ENCODE results near the gene ZNF541. TPM values are rescaled to one million over a fixed set of nuclear protein-coding genes. Genes with fewer than 3 reads are reported as not detected.

The ZNF541 gene
- total RNA-seq, 2 donors from 2014 or later, result not detected

- no peak overlapping the region for H3K27ac ChIP-seq (ENCODE audit: low read depth, low read length)
- H3K9ac ChIP-seq (ENCODE audit: extremely low read depth, low read length, poor library complexity, severe bottlenecking), result no peak overlapping the region
- no peak overlapping the region for H3K4me3 ChIP-seq (ENCODE audit: low read length)
- Mint-ChIP-seq H3K36me3 (ENCODE audit: low read depth) (no peaks in the 10 kb centered on the region), H3K27ac (no peak overlapping the region), H3K4me1 (no peaks in the 10 kb centered on the region), H3K4me3 (no peak overlapping the region), H3K27me3 (ENCODE audit: insufficient read depth) (peaks cover 2% of the 10 kb centered on the region), H3K9me3 (no peaks in the 10 kb centered on the region)
- WGBS, 2 experiments (ENCODE audit: insufficient coverage in 1 of 2, insufficient read length in 1 of 2), result 84 to 90% methylated on average over 6 to 16 of the region's 16 CpGs
- no peaks in the 10 kb centered on the region for H3K9me3 ChIP-seq (ENCODE audit: control insufficient read depth, low read length)
- TF ChIP-seq CTCF (conservative IDR thresholded peaks at IDR 0.05), result no peak
- no peak for DNase-seq
- no peaks in the 10 kb centered on the region for H3K4me1 ChIP-seq (ENCODE audit: control insufficient read depth, insufficient read depth, low read length)
- H3K27me3 ChIP-seq (ENCODE audit: control insufficient read depth, insufficient read depth, low read length, poor library complexity, severe bottlenecking), result no peaks in the 10 kb centered on the region
- H3K36me3 ChIP-seq (ENCODE audit: control insufficient read depth, insufficient read depth, low read length), result no peaks in the 10 kb centered on the region
Observed at GRCh38 chr19:47529018-47529742, 43.8 kb downstream of the ZNF541 start.

DNA sequence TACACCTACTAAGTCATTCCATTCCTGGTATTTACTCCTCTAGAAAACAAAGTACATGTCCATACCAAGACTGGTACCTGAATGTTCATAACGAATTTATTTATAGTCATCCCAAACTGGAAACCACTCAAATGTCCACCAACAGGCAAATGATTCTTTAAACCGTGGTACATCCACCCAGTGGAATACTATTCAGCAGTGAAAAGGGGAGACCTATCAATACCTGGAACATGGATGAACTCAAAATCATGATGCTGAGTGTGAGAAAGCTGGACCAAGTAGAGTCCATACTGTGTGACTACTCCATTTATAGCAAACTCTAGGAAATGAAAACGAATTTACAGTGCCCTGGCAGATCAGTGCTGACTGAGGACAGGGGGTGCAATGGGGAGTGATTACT is 46.1 kb downstream of the ZNF541 start:
- 80 to 91% methylated on average over 3 of the region's 3 CpGs for WGBS, 2 experiments (ENCODE audit: insufficient coverage in 1 of 2, insufficient read length in 1 of 2)
- no peaks in the 10 kb centered on the region for H3K36me3 ChIP-seq (ENCODE audit: control insufficient read depth, insufficient read depth, low read length)
- no peak overlapping the region for H3K9ac ChIP-seq (ENCODE audit: extremely low read depth, low read length, poor library complexity, severe bottlenecking)
- no peak for TF ChIP-seq CTCF (conservative IDR thresholded peaks at IDR 0.05)
- no peak overlapping the region for H3K4me3 ChIP-seq (ENCODE audit: low read length)
- H3K27ac Mint-ChIP-seq, result no peak overlapping the region
- H3K36me3 Mint-ChIP-seq (ENCODE audit: low read depth), result no peaks in the 10 kb centered on the region
- no peak overlapping the region for H3K27ac ChIP-seq (ENCODE audit: low read depth, low read length)
- H3K9me3 ChIP-seq (ENCODE audit: control insufficient read depth, low read length), result no peaks in the 10 kb centered on the region
- H3K4me1 Mint-ChIP-seq, result peaks cover 1% of the 10 kb centered on the region
- no peaks in the 10 kb centered on the region for H3K4me1 ChIP-seq (ENCODE audit: control insufficient read depth, insufficient read depth, low read length)
- no peak for DNase-seq
- no peak overlapping the region for H3K4me3 Mint-ChIP-seq
- no peaks in the 10 kb centered on the region for H3K9me3 Mint-ChIP-seq
- no peaks in the 10 kb centered on the region for H3K27me3 Mint-ChIP-seq (ENCODE audit: insufficient read depth)
- no peaks in the 10 kb centered on the region for H3K27me3 ChIP-seq (ENCODE audit: control insufficient read depth, insufficient read depth, low read length, poor library complexity, severe bottlenecking)

DNA sequence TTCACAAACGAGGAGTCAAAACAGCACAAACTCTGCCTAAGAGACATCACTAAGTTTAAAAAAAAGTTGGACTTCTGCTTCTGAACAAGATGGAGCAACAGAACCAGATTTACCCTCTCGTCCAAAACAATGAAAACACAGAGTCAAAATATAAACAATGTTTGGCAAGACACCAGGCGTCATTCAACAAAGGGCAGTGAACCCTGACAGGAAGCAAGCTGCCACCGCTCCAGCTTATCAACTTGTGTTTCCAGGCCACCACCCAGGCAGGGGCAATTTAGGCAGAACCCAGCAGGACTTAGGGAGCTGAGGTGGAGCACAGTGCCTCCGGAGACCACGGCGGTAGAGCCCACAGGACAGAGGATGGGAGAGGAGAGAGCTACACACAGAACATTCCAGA is 49.5 kb downstream of the ZNF541 start:
- no peak overlapping the region for H3K4me3 ChIP-seq (ENCODE audit: low read length)
- no peaks in the 10 kb centered on the region for H3K9me3 Mint-ChIP-seq
- DNase-seq, result no peak
- no peak for TF ChIP-seq CTCF (conservative IDR thresholded peaks at IDR 0.05)
- no peaks in the 10 kb centered on the region for H3K36me3 Mint-ChIP-seq (ENCODE audit: low read depth)
- peaks cover 8% of the 10 kb centered on the region for H3K4me1 ChIP-seq (ENCODE audit: control insufficient read depth, insufficient read depth, low read length)
- WGBS, 2 experiments (ENCODE audit: insufficient coverage in 1 of 2, insufficient read length in 1 of 2), result 82 to 86% methylated on average over 2 to 7 of the region's 7 CpGs
- H3K9me3 ChIP-seq (ENCODE audit: control insufficient read depth, low read length), result no peaks in the 10 kb centered on the region
- H3K27ac Mint-ChIP-seq, result no peak overlapping the region
- no peaks in the 10 kb centered on the region for H3K27me3 Mint-ChIP-seq (ENCODE audit: insufficient read depth)
- no peak overlapping the region for H3K9ac ChIP-seq (ENCODE audit: extremely low read depth, low read length, poor library complexity, severe bottlenecking)
- H3K27ac ChIP-seq (ENCODE audit: low read depth, low read length), result no peak overlapping the region
- no peak overlapping the region for H3K4me3 Mint-ChIP-seq
- no peaks in the 10 kb centered on the region for H3K36me3 ChIP-seq (ENCODE audit: control insufficient read depth, insufficient read depth, low read length)
- no peaks in the 10 kb centered on the region for H3K27me3 ChIP-seq (ENCODE audit: control insufficient read depth, insufficient read depth, low read length, poor library complexity, severe bottlenecking)
- peaks cover 22% of the 10 kb centered on the region for H3K4me1 Mint-ChIP-seq

Other genes starting within 250 kb of the ZNF541 start
- gene C5AR2, start 241.0 kb downstream of the ZNF541 start, total RNA-seq, result not detected
- gene DHX34, start 223.8 kb downstream of the ZNF541 start, total RNA-seq, result 10 to 100 TPM; 36.9 to 43.9 TPM
- 100 to 1,000 TPM in 1 of 2 donors, 10 to 100 TPM in 1; 47.7 to 132 TPM for gene MEIS3, start 153.6 kb downstream of the ZNF541 start, total RNA-seq
- gene SLC8A2, start 101.3 kb downstream of the ZNF541 start, total RNA-seq, result 1 to 10 TPM; 2.5 to 3.6 TPM
- 10 to 100 TPM; 14.7 to 22.9 TPM for gene KPTN, start 88.9 kb downstream of the ZNF541 start, total RNA-seq
- 10 to 100 TPM; 66.0 to 73.9 TPM for gene NAPA, start 58.1 kb downstream of the ZNF541 start, total RNA-seq
- 10 to 100 TPM; 30.0 to 30.1 TPM for gene BICRA, start 36.0 kb upstream of the ZNF541 start, total RNA-seq
- 1 to 10 TPM; 5.5 to 8.4 TPM for gene EHD2, start 140.3 kb upstream of the ZNF541 start, total RNA-seq
- gene NOP53, start 172.4 kb upstream of the ZNF541 start, total RNA-seq, result 100 to 1,000 TPM; 190 to 258 TPM
- gene SELENOW, start 205.6 kb upstream of the ZNF541 start, total RNA-seq, result 100 to 1,000 TPM; 404 to 410 TPM
- not detected for gene TPRX1, start 231.4 kb upstream of the ZNF541 start, total RNA-seq
- gene CRX, start 248.8 kb upstream of the ZNF541 start, total RNA-seq, result under 1 TPM; 0.44 to 0.66 TPM